ENCODE results near the gene XXYLT1.
A peak's percentile ranks its signal among the peaks of the same experiment; 100 is the strongest.
"Not testable (repeated sequence)": the region's sequence is repeated elsewhere in the genome, so short reads cannot be mapped to it uniquely, and the experiment has no call there.

Gene XXYLT1

GRCh38 chr3:195087840-195088601 is 182.9 kb downstream of the XXYLT1 start:
- not testable (repeated sequence) for DNase-seq

GRCh38 chr3:195087328-195087727 is 183.6 kb downstream of the XXYLT1 start:
- no peak for DNase-seq

- no peak for DNase-seq
These were observed 184.1 kb downstream of the XXYLT1 start for GRCh38 chr3:195086885-195087284.

- DNase-seq: no peak
These were observed 184.6 kb downstream of the XXYLT1 start for GRCh38 chr3:195086341-195086740.

- DNase-seq: no peak
These were observed 185.4 kb downstream of the XXYLT1 start for GRCh38 chr3:195085356-195086130.

- no peak for DNase-seq
These were observed 186.2 kb downstream of the XXYLT1 start for GRCh38 chr3:195084746-195085145.

GRCh38 chr3:195083659-195084058 is 187.3 kb downstream of the XXYLT1 start:
- DNase-seq: no peak

GRCh38 chr3:195082811-195083210 is 188.1 kb downstream of the XXYLT1 start:
- no peak for DNase-seq

- DNase-seq: no peak
These were observed 189.6 kb downstream of the XXYLT1 start for GRCh38 chr3:195081242-195081963.

- DNase-seq: no peak
These were observed 190.3 kb downstream of the XXYLT1 start for GRCh38 chr3:195080571-195081151.

- no peak for DNase-seq
These were observed 190.8 kb downstream of the XXYLT1 start for GRCh38 chr3:195080125-195080524.

- no peak for DNase-seq
These were observed 191.3 kb downstream of the XXYLT1 start for GRCh38 chr3:195079636-195080035.

GRCh38 chr3:195078891-195079440 is 192.0 kb downstream of the XXYLT1 start:
- DNase-seq: no peak

GRCh38 chr3:195077611-195078540 is 193.1 kb downstream of the XXYLT1 start:
- DNase-seq: no peak

GRCh38 chr3:195076981-195077610 is 193.9 kb downstream of the XXYLT1 start:
- DNase-seq: no peak

- DNase-seq: peak; percentile 22
These were observed 194.8 kb downstream of the XXYLT1 start for GRCh38 chr3:195075941-195076875.

GRCh38 chr3:195075199-195075940 is 195.6 kb downstream of the XXYLT1 start:
- no peak for DNase-seq

- DNase-seq: no peak
These were observed 196.8 kb downstream of the XXYLT1 start for GRCh38 chr3:195073866-195074860.

Data from fibroblast of skin of right quadriceps (primary cell).